NCI-H524 (cell line): ENCODE measurements around the gene TEKT5.
"Not testable (repeated sequence)": the region's sequence is repeated elsewhere in the genome, so short reads cannot be mapped to it uniquely, and the experiment has no call there.

Experiments used
- DNase-seq, 2 experiments: peaks; one replicate each; lab custom pipeline; 2025; lab: John Stamatoyannopoulos, UW

The TEKT5 gene

DNA sequence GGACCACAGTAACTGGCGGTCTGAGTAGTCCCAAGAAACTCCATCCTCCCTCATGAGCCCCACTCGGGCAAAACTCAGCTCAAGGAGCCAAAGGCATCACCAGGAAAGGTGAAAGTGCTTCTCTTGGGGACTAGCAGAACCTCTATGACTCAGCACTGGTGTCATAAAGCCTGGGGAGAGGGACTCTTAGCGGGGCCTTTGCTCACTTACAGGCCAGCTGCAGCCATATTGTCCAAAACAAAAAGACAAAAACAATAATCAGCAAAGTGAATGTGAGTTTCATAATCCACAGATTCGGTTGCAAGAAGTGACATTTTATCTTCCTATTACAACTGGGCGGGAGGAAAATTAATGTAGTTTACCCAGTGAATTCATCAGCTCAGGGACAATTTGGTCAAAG is at the start of gene TEKT5:
TEKT5 (minus strand) TSS at position 101 of the 400 bp plus-strand sequence; CDS start at position 44, 57 bp downstream.
- no peak for DNase-seq

DNA sequence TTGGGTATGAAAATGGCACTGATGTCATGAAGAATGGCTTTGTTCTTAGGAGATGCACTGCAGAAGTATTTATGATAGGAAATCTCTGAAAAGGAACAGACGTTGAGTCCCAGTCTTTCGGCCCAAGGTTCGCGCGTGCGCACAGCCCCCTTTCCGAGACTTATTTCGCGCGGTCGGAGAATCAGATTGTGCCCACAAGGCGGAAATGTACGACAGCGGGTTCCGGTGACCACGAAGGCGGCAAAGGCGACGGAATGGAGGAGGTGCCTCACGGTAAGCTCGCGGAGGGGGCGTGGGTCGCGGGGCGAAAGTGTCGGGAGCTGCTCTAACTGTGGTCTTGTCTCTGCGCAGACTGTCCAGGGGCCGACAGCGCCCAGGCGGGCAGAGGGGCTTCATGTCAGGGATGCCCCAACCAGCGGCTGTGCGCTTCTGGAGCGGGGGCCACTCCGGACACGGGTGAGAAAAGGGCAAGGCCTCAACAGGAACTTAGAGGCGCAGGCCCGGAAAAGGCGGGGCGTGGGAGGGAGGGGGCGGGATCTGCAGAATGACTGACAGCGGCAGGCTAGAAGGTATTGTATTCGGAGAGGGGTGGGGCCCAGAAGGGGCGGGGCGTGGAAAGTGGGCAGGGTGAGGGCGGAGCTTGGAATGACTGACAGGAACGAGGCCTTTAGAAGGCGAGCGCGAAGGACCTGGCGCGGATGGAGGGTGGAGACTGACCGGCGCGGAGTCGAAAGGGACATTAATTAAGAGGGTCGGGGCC is 49.1 kb upstream of the TEKT5 start, which contains the start of gene NUBP1:
NUBP1 (plus strand) TSS at position 233 of the 760 bp plus-strand sequence; CDS start at position 255, 22 bp downstream.
- peak; percentile 97 to 98 for DNase-seq

DNA sequence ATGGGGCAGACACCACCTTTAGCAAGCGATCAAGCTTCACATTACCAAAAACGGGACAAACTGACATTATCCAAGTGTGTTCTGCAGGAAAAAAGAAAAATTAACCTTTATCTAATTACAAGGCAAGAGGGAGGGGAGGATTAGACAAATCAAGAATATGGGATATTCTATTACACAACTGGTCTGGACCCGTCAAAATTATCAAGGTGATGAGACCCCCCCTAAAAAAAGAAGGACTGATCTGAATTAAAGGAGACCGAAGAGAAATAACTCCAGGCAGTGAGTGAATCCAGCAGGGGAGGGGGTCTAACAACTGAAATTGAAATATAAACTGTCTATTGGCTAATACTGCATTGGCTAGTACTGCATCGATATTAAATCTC is 48.5 kb upstream of the TEKT5 start:
- DNase-seq, result no peak

DNA sequence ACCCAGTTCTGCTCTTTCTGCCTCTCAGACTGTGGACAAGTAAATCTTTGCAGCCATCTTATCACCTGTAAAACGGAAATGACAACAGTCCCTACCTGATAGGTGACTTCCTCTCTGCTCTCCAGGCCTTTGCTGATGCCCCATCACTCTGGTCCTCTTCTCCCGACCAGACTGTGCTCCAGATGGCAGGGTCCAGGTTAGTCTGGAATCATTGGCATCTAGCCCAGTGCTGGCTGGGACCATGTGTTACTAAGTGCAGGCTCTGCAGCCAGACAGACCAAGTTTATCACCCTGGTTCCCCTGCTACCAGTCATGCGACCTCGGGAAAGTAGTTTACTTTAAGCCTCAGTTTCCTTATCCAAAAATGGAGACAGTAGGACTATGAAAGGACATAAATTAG is 47.1 kb upstream of the TEKT5 start:
- peak; percentile 94 to 98 for DNase-seq

DNA sequence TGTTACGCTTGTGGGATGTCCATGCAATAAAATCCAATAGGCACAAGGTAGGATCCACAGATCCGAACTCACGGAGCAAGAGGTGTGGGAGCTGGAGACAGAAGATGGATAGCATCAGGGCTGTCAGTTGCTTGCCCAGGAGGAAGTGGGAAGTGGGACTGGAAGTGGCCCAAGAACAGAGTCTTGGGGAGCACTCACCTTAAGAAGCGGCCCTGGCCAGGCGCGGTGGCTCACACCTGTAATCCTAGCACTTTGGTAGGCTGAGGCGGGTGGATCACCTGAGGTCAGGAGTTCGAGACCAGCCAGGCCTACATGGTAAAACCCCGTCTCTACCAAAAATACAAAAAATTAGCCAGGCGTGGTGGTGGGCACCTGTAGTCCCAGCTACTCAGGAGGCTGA is 46.5 kb upstream of the TEKT5 start:
- DNase-seq, result not testable (repeated sequence)

DNA sequence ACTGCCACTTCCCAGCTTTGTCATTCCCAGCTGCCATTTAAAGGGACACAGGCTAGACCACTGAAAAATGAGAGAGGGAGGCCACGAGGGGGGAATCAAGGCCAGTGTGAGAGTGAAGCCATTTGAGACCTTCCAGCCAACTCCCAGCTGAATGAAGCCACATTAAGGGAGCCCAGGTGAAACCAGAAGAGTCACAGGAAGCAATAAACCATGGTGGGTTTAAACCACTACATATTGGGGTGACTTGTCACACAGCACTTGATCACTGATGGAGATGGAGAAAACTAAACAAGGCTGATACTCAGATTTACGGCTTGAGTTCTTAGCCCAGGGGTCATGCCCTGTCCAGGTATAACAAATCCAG is 46.1 kb upstream of the TEKT5 start:
- no peak for DNase-seq

DNA sequence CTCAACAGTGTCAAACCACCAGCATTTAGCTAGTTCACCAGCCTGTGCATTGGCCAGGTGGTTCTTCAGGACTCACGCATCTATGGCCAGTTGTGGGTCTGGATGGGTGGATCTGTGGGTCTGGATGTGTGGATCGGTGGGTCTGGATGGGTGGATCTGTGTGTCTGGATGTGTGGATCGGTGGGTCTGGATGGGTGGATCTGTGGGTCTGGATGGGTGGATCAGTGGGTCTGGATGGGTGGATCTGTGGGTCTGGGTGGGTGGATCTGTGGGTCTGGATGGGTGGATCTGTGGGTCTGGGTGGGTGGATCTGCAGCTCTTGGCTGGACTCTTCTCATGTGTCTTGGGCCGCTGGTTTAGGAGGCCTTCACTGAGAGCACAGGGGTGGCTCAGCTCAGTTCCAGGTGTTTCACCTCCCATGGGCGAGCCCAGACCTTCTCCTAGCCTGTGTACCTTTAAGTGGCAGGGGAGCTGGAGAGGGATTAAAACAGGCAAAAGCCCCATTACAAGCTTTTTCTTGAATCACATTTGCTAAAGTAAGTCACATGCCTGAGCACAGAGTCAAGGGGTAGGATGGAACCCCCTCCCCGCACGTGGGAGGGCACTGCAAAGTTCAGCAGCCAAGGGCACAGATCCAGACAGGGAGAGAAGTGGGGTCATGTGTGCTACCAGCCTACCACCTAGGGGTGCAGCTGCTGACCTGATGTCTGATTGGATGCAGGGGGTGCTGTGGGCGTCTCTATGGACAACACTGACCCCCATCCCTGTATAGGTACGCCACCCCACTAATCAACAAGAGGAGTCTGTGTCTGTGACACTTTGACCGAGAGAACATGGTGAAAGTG is 45.5 kb upstream of the TEKT5 start:
- no peak for DNase-seq

DNA sequence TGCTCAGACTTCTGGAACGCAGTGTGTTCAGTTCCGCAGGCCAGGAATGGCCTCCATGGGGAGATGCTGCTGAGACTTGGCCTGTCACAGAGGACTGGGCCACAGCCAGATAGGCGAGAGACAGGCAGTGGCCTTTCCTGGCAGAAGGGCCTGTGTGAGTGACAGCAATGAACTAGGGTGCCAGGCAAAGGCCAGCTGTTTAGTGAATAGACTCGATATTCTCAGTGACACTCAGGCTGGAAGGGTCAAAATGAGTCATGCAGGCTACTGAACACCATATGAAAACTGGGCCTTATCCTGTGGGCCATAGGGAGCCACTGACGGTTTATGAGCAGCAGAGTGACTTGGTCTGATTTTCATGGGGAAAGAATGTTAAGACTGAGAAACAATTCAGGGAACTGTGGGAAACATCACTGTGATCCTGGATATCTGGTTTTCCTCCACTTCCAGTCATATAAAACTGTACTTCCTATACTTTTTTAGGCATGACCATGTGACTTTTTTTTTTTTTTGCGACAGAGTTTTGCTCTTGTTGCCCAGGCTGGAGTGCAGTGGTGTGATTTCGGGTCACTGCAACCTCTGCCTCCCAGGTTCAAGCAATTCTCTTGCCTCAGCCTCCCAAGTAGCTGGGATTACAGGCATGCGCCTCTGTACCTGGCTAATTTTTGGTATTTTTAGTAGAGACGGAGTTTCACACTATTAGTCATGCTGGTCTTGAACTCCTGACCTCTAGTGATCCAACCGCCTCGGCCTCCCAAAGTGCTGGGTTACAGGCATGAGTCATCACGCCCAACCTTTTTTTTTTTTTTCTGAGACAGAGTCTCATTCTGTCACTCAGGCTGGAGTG is 43.7 kb upstream of the TEKT5 start:
- DNase-seq, result no peak

DNA sequence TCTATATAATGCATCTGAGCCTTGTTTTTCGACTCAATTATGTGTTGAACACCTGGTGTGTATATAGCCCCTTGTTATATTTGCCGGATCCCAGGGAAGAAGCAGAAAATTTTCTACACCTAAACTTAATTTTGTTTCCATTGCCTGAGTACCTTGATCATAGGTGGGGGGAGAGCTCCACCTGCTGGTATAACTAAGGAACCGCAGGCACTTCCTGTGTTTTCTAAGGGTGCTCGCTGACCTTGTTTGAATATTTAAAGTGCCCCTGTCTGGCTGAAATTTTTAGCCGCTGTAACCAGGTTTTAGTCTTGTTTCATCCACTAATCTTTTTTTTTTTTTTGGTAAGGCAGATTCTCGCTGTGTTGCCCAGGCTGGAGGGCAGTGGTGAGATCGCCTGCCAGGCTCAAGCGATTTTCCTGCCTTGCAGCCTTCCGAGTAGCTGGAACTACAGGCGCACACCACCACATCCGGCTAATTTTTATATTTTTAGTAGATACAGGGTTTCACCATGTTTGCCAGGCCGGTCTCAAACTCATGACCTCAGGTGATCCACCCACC is 42.4 kb upstream of the TEKT5 start:
- peak; percentile 52 to 75 for DNase-seq

DNA sequence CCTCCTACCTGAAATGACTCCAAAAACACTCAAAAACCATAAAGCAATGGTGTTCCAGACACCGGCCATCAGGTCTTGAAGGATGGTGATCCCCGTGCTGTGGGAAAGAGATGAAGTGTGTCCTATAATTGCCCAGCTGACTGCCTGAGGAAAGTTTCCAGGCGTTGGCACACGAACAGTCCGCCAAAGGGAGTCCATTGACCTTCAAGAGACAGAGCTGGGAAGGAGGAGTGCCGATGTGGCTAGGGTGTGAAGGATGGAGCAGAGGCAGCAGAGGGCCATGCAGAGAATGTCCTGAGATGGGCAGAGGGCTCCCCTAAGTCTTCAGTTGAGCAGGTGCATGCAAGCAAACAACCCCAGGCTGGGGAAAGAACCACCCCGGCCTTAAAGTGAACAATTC is 37.1 kb upstream of the TEKT5 start:
- DNase-seq, result no peak

DNA sequence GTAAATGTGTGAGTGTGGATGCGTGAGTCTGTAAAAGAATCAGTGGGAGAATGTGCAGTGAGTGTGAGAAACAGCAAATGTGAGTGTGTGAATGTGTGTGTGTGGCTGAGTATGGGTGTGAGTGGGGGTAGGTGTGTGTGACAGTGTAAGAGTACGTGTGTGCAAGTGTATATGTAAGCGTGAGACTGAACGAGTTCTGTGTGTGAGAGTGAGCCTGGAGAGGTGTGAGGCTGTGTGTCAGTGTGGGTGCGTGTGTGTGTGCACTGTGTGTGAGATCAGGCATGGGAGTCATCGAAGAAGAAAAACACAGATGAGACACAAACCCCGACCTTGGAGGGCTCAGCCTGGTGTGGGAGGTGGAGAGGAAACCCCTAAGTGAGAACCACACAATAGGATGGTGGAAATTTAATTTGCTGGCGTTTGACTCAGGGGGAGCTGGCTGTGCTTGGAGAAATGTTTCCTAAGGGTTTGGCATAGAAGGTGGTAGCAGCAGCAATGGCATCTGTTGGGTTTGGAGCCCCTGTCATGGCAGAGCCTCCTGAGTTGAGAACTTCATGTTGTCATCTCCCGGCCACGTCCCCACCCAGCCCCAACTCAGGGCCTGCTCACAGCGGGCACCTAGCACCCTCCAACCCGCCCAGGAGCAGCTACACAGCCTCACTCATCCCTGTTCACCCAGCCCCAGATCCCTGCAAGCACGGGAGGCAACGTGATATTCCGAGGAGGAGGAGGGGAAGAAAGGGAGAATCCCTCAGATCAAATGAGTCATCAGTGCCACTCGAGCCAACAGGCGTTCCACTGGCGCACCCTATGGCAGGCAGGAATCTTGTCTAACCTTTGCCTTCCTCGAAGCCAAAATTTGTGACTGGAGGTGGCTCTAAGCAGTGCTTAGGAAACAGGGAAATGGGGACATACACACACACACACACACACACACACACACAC is 34.6 kb upstream of the TEKT5 start:
- DNase-seq, result peak; percentile 85 to 94

DNA sequence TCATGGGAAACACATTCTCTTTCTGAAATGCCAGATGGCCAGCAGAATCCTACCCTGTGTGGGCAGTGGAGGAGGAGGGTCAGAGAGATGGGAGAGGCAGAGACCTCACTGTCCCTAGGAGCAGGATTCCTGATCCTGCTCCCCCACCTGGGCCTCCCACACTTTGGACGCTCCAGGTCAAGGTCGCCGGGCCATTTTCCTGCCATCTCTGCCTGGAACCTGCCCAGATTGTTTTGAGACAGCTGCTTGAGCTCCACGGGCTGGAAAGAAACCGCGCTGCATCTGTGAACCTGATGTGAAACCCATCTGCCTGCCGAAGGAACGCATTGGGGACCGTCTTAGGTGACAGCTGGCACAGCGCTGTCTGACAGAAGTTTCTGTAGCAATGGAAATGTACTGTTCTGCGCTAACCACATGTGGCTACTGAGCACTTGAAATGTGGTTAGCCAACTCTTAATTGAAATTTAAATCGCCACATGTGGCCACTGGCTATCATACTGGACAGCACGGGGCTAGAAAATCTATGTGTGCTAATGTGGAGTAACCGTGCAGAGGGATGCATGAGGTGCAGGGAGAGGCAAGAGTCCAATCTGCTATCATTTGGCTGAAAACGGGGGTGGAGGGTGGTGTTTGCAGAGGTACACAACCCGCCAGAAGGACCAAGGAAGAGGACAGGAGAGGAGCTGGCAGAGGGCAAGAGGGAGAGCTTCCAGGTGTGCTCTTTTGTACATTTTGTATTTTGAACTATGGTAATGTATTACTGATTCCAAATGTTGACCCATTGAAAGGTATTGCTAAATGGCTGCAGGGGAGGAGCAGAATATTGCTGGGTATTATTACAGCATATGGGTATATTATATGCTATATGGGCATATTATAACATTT is 33.5 kb upstream of the TEKT5 start:
- DNase-seq, result peak; percentile 96 to 98

DNA sequence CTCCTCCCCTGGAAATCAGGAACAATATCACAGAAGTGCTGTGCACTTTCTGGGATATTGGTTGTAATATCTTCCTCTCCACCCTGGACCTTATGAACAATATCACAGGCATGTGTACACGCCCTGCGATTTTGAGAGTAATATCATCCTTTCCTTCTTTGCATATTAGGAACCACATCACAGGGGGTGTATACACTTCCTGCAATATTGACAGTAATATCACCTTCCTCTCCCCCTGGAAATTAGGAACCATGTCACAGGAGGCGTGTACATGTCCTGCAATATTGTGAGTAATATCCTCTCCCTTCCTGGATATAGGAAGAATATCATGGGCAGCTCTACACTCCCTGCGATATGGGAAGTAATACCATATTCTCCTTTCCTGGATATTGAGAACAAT is 14.2 kb upstream of the TEKT5 start:
- DNase-seq, result no peak

DNA sequence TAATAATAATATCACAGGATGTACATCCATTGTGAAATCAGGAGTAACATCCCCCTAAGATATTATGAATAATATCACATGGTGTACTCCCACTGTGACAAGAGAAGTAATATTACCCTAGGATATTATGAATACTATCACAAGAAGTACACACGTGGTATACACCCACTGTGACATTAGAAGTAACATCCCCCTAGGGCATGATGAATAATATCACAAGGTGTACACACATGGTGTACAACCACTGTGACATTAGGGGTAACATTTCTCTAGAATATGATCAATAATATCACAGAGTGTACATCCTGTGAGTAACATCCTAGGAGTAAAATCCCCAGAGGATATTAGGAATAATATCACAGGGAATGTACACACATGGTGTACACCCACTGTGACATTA is 5.0 kb upstream of the TEKT5 start:
- DNase-seq, result no peak

DNA sequence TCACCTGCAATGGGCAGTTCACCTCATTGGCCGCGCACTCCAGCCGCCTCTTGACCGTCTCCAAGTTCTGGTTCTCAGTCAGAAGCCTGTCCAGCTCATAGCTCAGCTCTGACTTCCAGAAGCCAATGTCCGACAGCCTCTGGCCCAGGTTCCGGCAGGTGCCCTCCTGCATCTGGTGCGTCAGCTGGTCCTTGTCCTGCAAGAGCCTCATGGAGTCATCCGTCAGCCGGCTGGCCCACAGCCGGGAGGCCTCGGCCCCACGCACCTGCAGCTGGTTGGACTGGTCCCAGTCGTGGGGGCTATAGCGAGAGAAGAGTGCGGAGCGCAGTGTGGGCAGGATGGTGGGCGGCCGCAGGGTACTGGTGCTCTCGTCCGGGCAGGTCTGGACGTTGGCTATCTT is 424 bp downstream of the TEKT5 start:
- DNase-seq, result no peak

DNA sequence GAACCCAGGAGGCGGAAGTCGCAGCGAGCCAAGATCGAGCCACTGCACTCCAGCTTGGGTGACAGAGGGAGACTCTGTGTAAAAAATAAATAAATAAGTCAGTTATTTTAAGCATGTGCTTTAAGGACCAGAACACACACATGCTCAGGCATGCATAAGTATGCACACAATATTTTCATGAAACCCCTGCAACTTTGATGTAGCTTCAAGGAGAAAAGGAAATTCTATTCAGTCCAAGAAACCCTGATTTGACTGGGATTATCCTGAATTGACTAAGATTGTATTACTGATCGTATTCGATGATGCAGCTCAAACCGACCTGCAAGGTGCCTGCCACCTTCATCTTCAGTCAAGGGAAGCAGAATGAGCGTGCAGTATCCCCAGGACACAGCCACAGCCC is 841 bp downstream of the TEKT5 start:
- DNase-seq, result no peak

DNA sequence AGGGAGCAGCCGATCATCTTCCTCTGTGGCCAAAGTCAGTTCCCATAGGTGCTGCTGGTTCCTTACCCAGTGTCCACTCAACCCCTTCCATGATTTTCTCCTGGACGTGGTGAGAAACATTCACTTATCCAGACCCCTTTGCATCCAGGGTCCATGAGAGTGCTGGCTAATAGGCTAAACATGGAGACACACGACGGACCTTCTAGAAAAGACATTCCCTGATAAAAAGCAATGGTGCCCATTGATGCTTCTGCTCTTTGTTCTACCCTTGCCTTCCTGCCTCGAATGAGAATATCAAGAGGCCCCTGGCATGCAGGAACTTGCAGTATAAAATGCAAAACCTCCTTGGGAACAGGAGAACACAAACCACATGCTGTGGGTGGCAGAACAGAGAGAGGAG is 2.3 kb downstream of the TEKT5 start:
- no peak for DNase-seq

DNA sequence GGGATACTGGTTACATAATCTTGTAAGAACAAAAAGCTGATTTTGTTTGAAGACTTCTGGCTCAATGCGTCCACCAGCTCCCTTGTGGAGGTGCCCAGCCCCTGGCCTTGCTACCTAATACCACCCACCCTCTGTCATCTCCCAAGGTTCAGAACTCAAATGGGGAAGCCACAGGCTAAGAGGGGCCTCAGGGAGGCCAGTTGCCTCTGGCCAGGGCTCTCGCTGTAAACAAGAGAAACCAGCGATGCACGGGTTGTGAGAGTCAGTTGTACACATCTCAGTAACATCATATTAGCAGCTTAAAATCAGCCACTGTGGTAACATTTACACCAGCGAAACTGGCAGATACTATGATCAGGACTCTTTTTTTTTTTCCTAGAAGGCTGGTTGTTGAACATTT is 6.0 kb downstream of the TEKT5 start:
- DNase-seq, result no peak

DNA sequence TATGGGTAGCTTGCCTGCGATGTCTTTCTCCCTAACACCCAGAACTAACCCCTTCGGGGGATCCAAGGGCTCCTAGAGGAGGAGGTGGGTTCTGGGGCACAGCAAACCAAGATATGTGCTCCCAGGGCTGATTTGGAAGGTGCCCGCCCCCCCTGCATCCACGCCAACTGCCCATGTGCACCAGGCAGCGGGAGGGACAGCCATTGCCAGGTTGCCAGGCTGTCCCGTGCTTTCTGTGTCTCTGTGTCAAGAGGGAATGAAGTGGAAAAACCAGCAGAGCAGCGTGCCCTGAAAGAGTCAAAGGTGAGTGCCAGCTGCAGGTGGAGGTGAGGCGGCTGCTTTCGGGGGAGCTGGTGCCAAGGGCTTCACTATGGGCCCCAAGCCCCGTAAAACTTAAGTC is 6.4 kb downstream of the TEKT5 start:
- DNase-seq, result no peak

DNA sequence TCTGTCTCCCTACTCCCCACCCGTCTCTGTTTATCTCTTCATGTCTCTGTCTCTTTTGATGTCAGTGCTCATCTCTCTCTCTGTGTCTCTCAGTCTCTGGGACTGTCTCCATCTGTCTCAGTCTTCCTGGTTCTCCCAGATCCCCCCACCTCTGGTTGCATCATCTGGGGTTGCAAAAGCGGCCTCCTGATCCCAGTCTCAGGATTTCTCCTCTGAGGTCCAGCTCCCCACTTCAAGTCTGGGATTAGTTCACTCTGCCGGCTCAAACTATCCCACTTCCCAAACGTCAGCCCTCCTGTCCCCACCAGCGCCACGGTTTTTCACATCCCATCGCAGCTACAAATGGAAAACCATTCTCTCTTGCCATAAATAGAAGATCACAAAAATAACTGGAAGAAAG is 9.0 kb downstream of the TEKT5 start:
- DNase-seq, result no peak
